Transverse colon (tissue), 4 donors: ENCODE data around the gene SP140L. TPM values are rescaled to one million over a fixed set of nuclear protein-coding genes. Genes with fewer than 3 reads are reported as not detected.
"Not testable (repeated sequence)": the region's sequence is repeated elsewhere in the genome, so short reads cannot be mapped to it uniquely, and the experiment has no call there.

Source experiments
- DNase-seq: peaks from one replicate; pipeline ENCODE4 v3.0.0-alpha.2; 2019
- H3K27ac ChIP-seq, 4 donors: fragments of 200-600 bp; sonication (generic); 2 replicates each; pipeline ENCODE4 v1.5.1; 2016 to 2018; ENCODE audit warnings: inconsistent platforms in 4 of 4
- H3K27me3 ChIP-seq: fragments of 200-600 bp; sonication (generic); 2 replicates; pipeline ENCODE4 v1.5.1; 2017; ENCODE audit warnings: inconsistent platforms
- H3K36me3 ChIP-seq, 4 donors: fragments of 200-600 bp; sonication (generic); 2 replicates each; pipeline ENCODE4 v1.5.1; 2017 to 2019; ENCODE audit warnings: inconsistent platforms in 4 of 4
- H3K4me1 ChIP-seq, 4 donors: fragments of 200-600 bp; sonication (generic); 2 replicates each; pipeline ENCODE4 v1.5.1; 2017 to 2020; ENCODE audit warnings: inconsistent platforms in 4 of 4
- H3K4me3 ChIP-seq, 4 donors: fragments of 200-600 bp; sonication (generic); 1 replicate in 1 of 4; 2 replicates in 3 of 4; pipeline versions ENCODE4 v1.5.1 to v1.6.1; 2017 to 2019; ENCODE audit warnings: inconsistent platforms in 4 of 4
- H3K9me3 ChIP-seq, 2 donors: fragments of 200-600 bp; sonication (generic); 2 replicates each; pipeline ENCODE4 v1.5.1; 2017 to 2019; ENCODE audit warnings: inconsistent platforms in 2 of 2
- CTCF ChIP-seq, 5 experiments: fragments of 200-600 bp in 3 of 5; fragments of 450-650 bp in 2 of 5; sonication (generic) in 3 of 5; IDR thresholded peaks; 1 replicate in 2 of 5; 2 replicates in 3 of 5; pipeline ENCODE4 v1.5.1; 2016 to 2017; ENCODE audit warnings: antibody characterized with exemption in 5 of 5, inconsistent platforms in 3 of 5, mild to moderate bottlenecking in 2 of 5, moderate library complexity in 1 of 5
- EP300 ChIP-seq: sonication (generic); formaldehyde crosslinking; IDR thresholded peaks from one replicate; pipeline ENCODE4 v1.6.1; 2017; ENCODE audit warnings: antibody characterized with exemption, low read depth
- POLR2A ChIP-seq: fragments of 450-650 bp; IDR thresholded peaks from one replicate; pipeline ENCODE4 v1.6.1; 2016; ENCODE audit warnings: antibody characterized with exemption, mild to moderate bottlenecking, moderate library complexity
- POLR2AphosphoS5 ChIP-seq, 3 donors: sonication (generic); formaldehyde crosslinking; IDR thresholded peaks; one replicate each; pipeline ENCODE4 v1.6.1; 2016; ENCODE audit warnings: antibody characterized with exemption in 3 of 3
- WGBS, 2 donors: methylation state at CpG; one replicate each; pipeline ENCODE4 v1.1.5; 2018; ENCODE audit warnings: low coverage in 1 of 2; 5-methylcytosine and 5-hydroxymethylcytosine counted together
- in situ Hi-C, 4 donors: fragments of 200-750 bp; cut with MboI; loops; one replicate each; pipeline versions ENCODE4 v1.15.0 to v1.15.1; 2017; ENCODE audit warnings: low sequenced_read_pairs in 3 of 4, low pct_ligation_motif_present in 1 of 4, low pct_unique_long_range_greater_than_20kb in 1 of 4
- intact Hi-C: fragments of 100-400 bp; cut with DNase I; formaldehyde crosslinking; loops from one replicate; pipeline ENCODE4 v1.15.1; 2023; ENCODE audit warnings: low total_unique reads
- total RNA-seq, 4 donors: library from RNA; depleted of rRNA; stranded (reverse); fragments of >200 nt; gene quantifications; one replicate each; pipeline ENCODE4 v1.1.0, GENCODE V29; 2016

Gene SP140L
- total RNA-seq, 4 donors from 2014 or later: 6.8 to 32.9 (median 17.9) TPM

- Histone ChIP-seq H3K36me3 (peaks cover 0 to 27% (median 0%) of the 10 kb centered on the region in 4 donors), H3K4me3 (no peak overlapping the region), H3K27me3 (no peaks in the 10 kb centered on the region), H3K9me3 (no peaks in the 10 kb centered on the region), H3K27ac (no peak overlapping the region), H3K4me1 (no peaks in the 10 kb centered on the region)
- WGBS, 2 donors: 100% methylated on average over 1 to 2 of the region's 2 CpGs
- intact Hi-C loops (no loop called here), in situ Hi-C loops (no loop called here)
- DNase-seq: no peak
- TF ChIP-seq CTCF (IDR thresholded peaks at IDR 0.05) (no peak), EP300 (no peak), POLR2A (no peak), POLR2AphosphoS5 (IDR thresholded peaks at IDR 0.05) (no peak)
These were observed 55.1 kb downstream of the SP140L start for GRCh38 chr2:230382108-230382507.

- no peaks in the 10 kb centered on the region for H3K9me3 ChIP-seq
- intact Hi-C loops: no loop called here
- no peaks in the 10 kb centered on the region for H3K27me3 ChIP-seq
- no peaks in the 10 kb centered on the region for H3K4me1 ChIP-seq
- TF ChIP-seq POLR2AphosphoS5 (IDR thresholded peaks at IDR 0.05) (no peak), CTCF (IDR thresholded peaks at IDR 0.05) (no peak), EP300 (no peak), POLR2A (no peak)
- no peak for DNase-seq
- 81 to 89% methylated on average over 5 of the region's 5 CpGs for WGBS, 2 donors
- no peak overlapping the region for H3K27ac ChIP-seq
- H3K36me3 ChIP-seq: peaks cover 0 to 27% (median 0%) of the 10 kb centered on the region in 4 donors
- no peak overlapping the region for H3K4me3 ChIP-seq
- in situ Hi-C loops: no loop called here
These were observed 56.5 kb downstream of the SP140L start for GRCh38 chr2:230383453-230383852.

- Histone ChIP-seq H3K27me3 (no peaks in the 10 kb centered on the region), H3K27ac (no peak overlapping the region), H3K9me3 (no peaks in the 10 kb centered on the region), H3K36me3 (peaks cover 0 to 37% (median 0%) of the 10 kb centered on the region in 4 donors), H3K4me1 (no peaks in the 10 kb centered on the region), H3K4me3 (no peak overlapping the region)
- intact Hi-C loops (no loop called here), in situ Hi-C loops (no loop called here)
- DNase-seq: no peak
- TF ChIP-seq POLR2A: no peak
- TF ChIP-seq POLR2AphosphoS5 (IDR thresholded peaks at IDR 0.05): no peak
- no peak for TF ChIP-seq CTCF (IDR thresholded peaks at IDR 0.05)
- TF ChIP-seq EP300: no peak
- WGBS, 2 donors: 87 to 91% methylated on average over 2 to 6 of the region's 6 CpGs
These were observed 58.0 kb downstream of the SP140L start for GRCh38 chr2:230384986-230385385.

GRCh38 chr2:230394301-230394700 is 67.3 kb downstream of the SP140L start:
- Histone ChIP-seq H3K4me3 (no peak overlapping the region), H3K36me3 (peaks cover 0 to 30% (median 0%) of the 10 kb centered on the region in 4 donors), H3K27me3 (no peaks in the 10 kb centered on the region), H3K27ac (no peak overlapping the region), H3K9me3 (peaks cover 0 to 7% of the 10 kb centered on the region in 2 donors), H3K4me1 (no peaks in the 10 kb centered on the region)
- in situ Hi-C loops (no loop called here), intact Hi-C loops (no loop called here)
- DNase-seq: no peak
- WGBS, 2 donors: 85 to 100% methylated on average over 1 to 2 of the region's 2 CpGs
- TF ChIP-seq EP300 (no peak), POLR2AphosphoS5 (IDR thresholded peaks at IDR 0.05) (no peak), POLR2A (no peak)

- H3K36me3 ChIP-seq: peaks cover 0 to 26% (median 0%) of the 10 kb centered on the region in 4 donors
- DNase-seq, H3K4me3 ChIP-seq, in situ Hi-C loops, H3K4me1 ChIP-seq, intact Hi-C loops, H3K27me3 ChIP-seq, H3K27ac ChIP-seq, H3K9me3 ChIP-seq: not testable (repeated sequence)
- WGBS, 2 donors: 95 to 97% methylated on average over 4 to 6 of the region's 6 CpGs
These were observed 71.7 kb downstream of the SP140L start for GRCh38 chr2:230398698-230399097.
